ENCODE measurements around the gene CA10.

The CA10 gene

DNA sequence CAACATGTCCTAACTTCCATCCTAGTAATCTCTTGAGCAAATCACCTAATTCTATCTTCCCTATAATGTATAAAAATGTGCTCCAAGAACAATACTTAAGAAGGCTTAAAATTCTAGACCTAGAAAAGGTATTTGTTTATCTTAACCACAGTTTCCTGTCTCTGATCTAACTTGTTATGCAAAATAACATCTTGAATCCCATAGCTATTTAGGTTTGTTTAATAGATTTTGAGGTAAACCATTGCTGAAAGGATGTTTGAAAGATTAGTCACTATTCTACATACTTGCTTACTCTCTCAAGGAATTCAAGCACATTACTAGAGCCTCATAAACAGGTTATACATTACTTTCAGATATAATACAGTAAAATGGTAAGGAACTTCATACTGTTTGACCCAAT lies 13.0 kb downstream of the CA10 start:
- DNase-seq: no peak

DNA sequence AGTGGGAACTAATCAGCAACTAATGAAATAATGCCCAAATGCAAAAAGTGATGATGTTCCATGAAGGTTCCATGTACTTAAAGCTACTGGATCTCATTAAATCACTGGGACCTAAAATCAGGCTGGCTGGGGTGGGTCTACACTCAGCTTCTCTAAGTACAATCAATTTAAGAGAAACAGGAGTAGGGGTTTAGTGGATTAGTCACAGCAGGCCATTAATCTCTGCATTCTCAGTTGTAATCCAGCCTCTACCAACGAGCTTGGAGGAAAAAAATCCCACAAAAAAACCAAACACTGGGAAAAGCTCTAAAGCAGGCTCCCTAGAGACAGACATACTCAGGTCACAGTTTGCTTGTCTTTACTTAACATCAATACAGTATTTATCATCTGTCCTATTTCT lies 15.0 kb downstream of the CA10 start:
- no peak for DNase-seq

DNA sequence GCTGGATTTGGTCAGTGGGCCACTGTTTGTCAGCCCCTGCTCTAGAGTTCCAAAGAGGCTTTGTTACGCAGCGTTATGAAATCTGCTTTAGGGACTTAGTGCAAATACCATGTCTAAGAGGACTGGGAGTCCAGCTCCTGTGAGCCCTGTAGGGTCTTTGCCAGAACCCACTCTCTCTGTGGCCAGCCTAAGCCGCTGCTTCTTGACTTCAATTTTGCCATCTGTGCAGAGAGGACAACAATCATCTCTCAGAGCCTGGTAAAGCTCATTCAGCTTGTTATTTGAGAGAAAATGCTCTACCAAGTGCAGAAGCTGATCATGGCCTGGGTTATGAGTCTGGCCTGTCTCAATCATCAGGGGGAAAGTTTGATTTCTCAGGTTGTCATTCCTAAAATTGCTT lies 17.9 kb downstream of the CA10 start:
- DNase-seq: no peak

DNA sequence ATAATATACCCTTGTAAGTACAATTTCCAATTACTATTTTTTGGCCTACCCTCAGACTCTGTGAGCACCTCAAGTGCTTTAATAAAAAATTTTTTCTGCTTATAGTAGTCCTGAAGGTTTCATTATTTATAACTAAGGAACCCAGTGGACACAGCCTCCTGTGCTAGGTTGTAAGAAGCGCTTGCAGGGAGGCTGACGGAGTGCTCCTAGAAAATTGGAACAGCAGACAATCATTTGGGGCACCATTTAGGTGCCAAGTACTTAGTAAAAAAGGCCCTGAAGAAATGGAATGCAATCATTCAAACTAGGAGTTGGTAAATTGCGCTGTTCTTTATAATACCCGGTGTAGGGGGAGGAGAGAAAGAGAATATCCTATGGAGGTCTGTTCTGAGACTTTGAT lies 19.8 kb downstream of the CA10 start:
- DNase-seq: no peak

DNA sequence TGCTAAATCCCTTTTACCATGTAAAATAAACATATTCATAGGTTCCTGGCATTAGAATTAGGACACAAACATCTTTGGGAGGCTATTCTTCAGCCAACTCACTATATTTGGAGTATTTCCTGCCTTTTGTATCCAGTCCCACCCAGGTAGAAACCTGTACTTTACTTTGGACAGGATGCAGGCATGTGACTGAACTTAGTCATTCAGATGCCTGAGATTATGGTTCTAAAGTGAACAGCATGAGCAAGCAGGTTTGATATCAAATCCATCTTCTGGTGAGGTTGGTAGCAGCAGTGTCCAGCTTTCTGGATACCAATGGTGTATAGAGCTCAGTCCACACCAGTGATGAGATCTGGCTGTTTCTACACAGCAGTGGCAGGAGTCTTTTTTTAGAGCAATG lies 20.2 kb downstream of the CA10 start:
- no peak for DNase-seq

DNA sequence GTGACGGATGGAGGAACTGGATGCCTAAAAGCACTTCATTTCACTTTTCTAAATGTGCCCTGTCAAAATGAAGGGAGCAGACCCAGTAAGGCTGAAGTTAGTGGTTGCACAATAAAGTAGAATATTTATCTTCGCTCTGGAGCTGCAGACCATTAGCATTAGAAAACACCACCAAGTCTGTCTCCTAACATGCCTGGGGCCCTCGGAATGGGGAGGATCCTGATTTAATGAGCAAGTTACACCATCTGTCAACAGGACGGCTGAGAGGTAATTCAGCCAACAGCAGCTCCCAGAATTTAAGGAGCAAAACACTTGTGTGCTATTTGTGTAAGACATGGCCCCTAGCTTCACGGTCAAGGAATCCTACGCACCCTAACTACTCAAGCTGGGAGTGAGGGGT lies 22.3 kb downstream of the CA10 start:
- no peak for DNase-seq

DNA sequence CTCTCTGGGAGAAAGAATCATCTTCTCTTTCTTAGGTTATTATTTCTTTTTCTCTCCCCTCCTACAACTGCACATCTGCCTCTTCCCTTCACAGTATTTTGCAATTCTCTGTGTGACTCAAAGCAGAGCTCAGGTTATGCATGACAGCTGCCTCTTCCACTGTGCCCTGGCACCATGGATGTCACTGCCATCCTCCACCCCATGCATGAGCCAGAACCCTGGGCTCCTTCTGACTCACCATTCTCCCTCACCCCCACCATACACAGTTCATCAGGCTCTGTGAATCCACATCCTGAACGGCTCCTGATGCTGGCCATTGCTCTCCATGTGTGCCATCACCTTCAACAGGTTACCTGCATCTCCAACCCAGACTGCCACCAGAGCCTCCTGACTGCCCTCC lies 23.9 kb downstream of the CA10 start:
- no peak for DNase-seq

- no peak for DNase-seq
Measured at GRCh38 chr17:52128721-52129120, 29.8 kb downstream of the CA10 start.

DNA sequence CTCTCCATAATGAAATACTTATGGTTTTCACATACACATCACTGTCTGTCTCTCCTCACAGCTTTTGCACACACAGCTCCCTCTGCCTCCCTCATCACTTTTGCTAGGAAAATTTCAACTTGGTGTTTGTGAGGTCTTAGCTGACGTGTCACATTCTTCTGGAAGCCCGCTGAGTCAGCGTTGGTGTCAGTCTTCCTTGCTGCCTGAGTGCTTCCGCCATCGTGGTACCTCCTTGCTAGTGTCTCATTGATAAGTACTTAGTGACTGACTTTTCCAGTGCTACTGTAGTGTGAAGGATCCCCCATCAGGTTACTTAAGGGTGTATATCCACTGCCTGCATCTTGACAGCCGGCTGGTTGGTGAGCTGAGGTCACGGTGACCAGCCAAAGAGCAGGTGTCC lies 33.5 kb downstream of the CA10 start:
- no peak for DNase-seq

DNA sequence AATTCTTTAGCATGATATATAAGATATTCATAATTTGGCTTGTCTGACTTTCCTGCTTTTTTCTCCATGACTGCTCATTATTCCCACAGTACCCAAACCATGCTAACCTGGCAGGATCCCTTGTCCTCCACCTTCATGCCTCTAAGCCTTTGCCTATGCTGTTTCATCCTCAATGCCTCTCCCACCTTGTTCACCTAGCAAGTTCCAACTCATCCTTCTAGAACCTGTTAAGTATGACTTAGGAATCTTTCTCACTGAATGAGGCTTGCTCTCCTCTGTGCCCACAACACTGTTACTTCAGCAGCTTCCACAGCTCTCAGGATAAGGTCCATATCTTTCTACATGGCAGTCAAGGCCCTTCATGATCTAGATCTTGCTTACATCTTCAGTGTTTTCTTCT lies 34.0 kb downstream of the CA10 start:
- no peak for DNase-seq

DNA sequence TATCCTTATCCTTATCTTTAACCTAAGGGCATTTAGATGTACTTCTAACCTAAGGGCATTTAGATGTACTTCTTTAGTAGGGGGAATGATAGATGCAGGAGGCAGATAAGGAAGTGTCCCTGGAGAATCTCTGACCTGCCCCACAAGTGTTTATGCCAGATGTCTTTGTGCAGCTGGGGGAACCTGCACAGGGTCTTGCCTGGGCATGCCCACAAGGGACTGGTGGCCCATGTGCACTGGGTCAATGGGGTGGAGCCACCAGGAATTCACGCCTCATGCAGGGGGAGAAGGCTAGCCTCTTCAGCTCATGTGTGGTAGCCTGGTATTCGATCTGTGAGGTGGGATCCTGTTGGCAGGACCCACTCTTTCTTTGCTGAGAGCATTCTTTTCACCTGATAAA lies 38.0 kb downstream of the CA10 start:
- no peak for DNase-seq

DNA sequence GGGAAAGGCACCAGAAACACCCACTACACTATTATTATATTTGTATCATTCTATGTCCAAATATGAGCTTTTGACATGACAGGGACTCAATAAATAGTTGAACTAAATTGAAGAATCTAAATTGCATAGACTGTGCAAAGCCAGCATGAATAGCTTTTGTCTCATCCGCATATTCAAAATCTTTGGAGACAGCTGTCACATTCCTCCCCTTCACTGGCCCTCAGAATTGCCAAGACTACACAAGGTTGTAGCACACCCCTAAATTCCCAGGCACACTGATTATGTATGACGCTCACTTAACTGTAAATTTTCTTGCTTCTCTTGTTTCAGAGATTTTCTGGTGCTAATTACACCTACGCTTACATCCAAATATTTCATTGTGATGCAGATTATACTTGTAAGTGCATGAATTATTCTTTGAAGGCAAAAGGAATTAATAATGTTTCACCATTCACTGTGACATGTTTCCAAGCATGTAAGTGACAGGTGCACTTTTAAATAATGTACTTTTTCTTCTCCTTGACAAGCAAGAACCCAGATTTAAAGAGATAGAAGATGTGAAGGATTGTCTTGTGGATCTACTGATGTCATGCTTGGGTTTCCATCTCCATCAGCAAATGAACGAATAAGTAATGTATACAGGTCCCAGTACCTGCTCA lies 47.5 kb downstream of the CA10 start:
- DNase-seq: no peak

GRCh38 chr17:52106638-52107261 lies 51.8 kb downstream of the CA10 start:
- DNase-seq: no peak

GRCh38 chr17:52106072-52106471 lies 52.4 kb downstream of the CA10 start:
- DNase-seq: no peak

- DNase-seq: no peak
Measured at GRCh38 chr17:52105591-52105990, 52.9 kb downstream of the CA10 start.

DNA sequence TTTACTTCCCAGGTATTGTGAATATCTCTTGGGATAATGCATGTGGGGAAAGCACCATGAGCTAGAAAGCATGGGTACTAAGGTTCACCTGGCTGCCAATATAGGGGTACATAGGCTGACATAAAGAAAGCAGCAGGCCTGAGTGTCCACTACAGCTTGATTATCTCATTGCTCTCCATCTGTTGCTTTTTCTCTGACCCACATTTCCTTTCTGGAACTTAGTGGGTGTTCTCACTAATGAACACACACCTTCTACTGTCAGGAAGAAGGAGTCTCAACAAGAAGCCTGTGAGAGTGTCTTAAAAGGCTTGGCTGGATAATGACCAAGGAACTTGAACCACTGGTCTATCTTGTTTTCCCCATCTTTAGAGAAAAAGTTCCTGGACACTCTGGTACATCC lies 62.5 kb downstream of the CA10 start:
- no peak for DNase-seq

DNA sequence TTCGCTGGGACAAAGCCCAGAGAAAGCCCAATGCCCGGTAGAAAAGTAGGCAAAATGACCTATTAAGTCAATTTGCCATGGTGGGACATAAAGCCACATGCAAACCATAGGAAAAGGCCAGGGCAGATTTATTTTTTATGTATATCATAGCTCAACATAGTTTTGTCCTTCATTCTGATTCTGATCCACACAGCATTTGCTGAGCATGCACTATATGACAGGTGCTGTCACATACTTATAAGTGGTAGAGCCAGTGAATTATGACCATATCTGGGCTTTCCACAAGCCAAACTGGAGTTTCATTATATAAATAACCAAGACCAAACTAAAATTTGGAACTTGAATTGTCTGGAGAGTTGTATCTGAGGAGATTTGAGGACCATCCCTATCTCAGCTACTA lies 74.3 kb downstream of the CA10 start:
- DNase-seq: no peak

DNA sequence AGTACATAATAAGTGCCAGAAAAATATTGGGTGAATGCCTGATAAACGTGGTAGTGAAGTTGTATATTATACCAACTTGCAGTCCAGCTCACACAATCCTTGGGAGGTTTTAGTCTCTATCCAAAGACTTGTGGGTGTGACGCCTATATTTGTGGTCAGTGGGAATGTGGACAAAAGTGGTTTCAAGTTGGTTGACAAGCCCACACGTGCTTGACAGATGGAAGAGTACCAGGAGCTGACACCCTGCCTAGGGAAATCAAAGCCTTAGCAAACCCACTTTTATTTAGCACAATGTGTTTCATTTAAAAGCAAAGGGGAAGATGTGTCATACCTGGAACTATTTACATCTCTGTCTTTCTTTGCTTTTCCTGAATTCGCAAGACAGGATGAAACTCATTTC lies 79.0 kb downstream of the CA10 start:
- DNase-seq: no peak

DNA sequence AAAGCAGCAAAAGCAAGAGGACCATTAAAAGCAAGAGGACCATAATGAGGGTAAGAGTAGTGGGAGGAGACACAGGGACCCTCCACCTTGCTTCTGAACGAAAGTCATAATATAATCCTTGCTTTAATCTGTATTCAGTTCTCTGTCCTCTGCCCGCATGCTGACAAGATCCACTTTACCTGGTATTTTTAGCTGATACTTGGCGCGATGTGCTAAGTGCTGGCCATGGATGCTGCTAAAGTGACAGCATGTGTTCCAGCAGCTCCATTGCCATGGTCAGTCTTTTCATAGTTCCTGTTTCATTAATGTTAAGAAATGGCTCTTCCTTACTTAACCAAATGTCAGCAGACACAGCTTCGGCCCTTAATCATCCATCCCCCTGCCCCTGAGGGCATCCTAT lies 86.8 kb downstream of the CA10 start:
- no peak for DNase-seq

- DNase-seq: no peak
Measured at GRCh38 chr17:52064791-52065211, 93.7 kb downstream of the CA10 start.

GRCh38 chr17:52049496-52049895 lies 109.0 kb downstream of the CA10 start:
- DNase-seq: no peak

DNA sequence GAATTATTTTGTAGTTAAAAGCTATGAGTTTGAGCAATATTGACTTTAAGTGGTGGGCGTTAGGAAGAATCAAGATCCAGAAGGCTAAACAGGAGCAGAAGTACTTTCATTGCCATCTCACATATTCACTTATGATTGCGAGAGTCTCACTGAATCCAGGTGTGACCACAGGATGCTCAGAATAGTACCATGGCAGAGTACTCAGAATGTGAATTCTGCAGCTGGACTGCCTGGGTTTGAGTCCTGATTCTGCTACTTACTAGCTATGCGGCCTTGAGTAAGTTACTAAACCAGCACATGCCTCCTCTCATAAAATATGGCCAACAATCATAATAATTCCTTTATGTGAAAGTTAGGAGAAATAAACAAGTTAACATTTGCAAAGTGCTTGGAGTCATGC lies 109.5 kb downstream of the CA10 start:
- DNase-seq: no peak

GRCh38 chr17:52048137-52048898 lies 110.2 kb downstream of the CA10 start:
- DNase-seq: no peak

DNA sequence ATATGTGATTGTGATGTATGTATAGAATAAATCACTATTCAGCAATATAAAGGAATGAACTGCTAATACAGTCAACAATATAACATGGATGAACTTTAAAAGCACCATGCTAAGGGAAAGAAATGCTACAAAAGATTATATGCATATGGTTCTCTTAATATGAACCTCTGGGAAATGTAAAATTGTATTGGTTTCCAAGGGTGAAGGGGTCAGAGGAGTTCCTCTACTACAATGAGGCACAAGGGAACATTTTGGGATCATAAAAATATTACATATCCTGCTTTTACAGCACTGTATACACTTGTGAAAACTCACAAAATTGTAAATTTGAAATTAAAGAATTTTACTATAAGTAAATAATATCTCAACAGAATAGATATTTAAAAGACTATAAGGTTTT lies 111.4 kb downstream of the CA10 start:
- no peak for DNase-seq
